HG03139 (cell line): ENCODE data around the gene KLHL21.
A peak's percentile ranks its signal among the peaks of the same experiment; 100 is the strongest.

Experiments used
- ATAC-seq: cut with Tn5 transposase; IDR thresholded peaks from one replicate; pipeline ENCODE4 v1.9.1; 2021; ENCODE audit not compliant: unreplicated experiment

Gene KLHL21

GRCh38 chr1:6554907-6555778 lies 47.5 kb downstream of the KLHL21 start, which contains the start of gene TAS1R1:
Gene TAS1R1, plus strand, starts transcription at chr1:6555307. Its CDS starts 67 bp downstream, at chr1:6555374.
- ATAC-seq: no peak

- ATAC-seq: peak; percentile 88
Measured at GRCh38 chr1:6554031-6554906, 48.4 kb downstream of the KLHL21 start, which contains the start of gene NOL9. Gene NOL9, minus strand, starts transcription at chr1:6554513. Its CDS starts 11 bp downstream, at chr1:6554502.

GRCh38 chr1:6547301-6547700 lies 55.4 kb downstream of the KLHL21 start:
- ATAC-seq: no peak

GRCh38 chr1:6546326-6546725 lies 56.3 kb downstream of the KLHL21 start:
- no peak for ATAC-seq

- no peak for ATAC-seq
Measured at GRCh38 chr1:6545276-6546112, 57.2 kb downstream of the KLHL21 start.

- no peak for ATAC-seq
Measured at GRCh38 chr1:6544831-6545230, 57.8 kb downstream of the KLHL21 start.
